WTC11 (cell line): ENCODE results near the gene MAP3K12. TPM values are rescaled to one million over a fixed set of nuclear protein-coding genes. Genes with fewer than 3 reads are reported as not detected.
"Not testable (repeated sequence)": the region's sequence is repeated elsewhere in the genome, so short reads cannot be mapped to it uniquely, and the experiment has no call there.

Experiments
- ATAC-seq: fragments of 200-7000 bp; cut with Tn5 transposase; 2 replicates; pipeline ENCODE4 v1.10.0; 2021; ENCODE audit warnings: mild to moderate bottlenecking, moderate library complexity
- CTCF ChIA-PET: fragments of 300-600 bp; sonication (Branson Sonifier 250); formaldehyde crosslinking; loops from one replicate; lab custom pipeline; 2021; ENCODE audit warnings: antibody characterized with exemption; lab: Charles Lee
- POLR2A ChIA-PET: fragments of 350-600 bp; sonication (Branson Sonifier 250); formaldehyde crosslinking; loops from one replicate; lab custom pipeline; 2021; ENCODE audit warnings: antibody characterized with exemption; lab: Charles Lee
- DNase-seq: peaks from one replicate; pipeline ENCODE4 v3.0.0; 2021; ENCODE audit warnings: low spot score
- H3K27ac Mint-ChIP-seq: 2 replicates; pipeline ENCODE4 v1.8.0; 2021; ENCODE audit warnings: mixed read lengths
- H3K27me3 Mint-ChIP-seq: 2 replicates; pipeline ENCODE4 v1.8.0; 2021; ENCODE audit warnings: low read depth, mild to moderate bottlenecking, moderate library complexity, mixed read lengths
- H3K36me3 Mint-ChIP-seq: 2 replicates; pipeline ENCODE4 v1.8.0; 2021; ENCODE audit warnings: mixed read lengths
- H3K4me1 Mint-ChIP-seq: 2 replicates; pipeline ENCODE4 v1.8.0; 2022; ENCODE audit warnings: mixed read lengths
- H3K4me3 Mint-ChIP-seq: 2 replicates; pipeline ENCODE4 v1.8.0; 2021; ENCODE audit warnings: mild to moderate bottlenecking, moderate library complexity, mixed read lengths
- H3K9me3 Mint-ChIP-seq: 2 replicates; pipeline ENCODE4 v1.8.0; 2021; ENCODE audit warnings: mixed read lengths
- ATF1 ChIP-seq: sonication (generic); formaldehyde crosslinking; IDR thresholded peaks from 2 replicates; pipeline ENCODE4 v1.8.1; 2023; ENCODE audit warnings: mild to moderate bottlenecking, moderate library complexity, missing genetic modification reagents
- FOXJ3 ChIP-seq: sonication (generic); formaldehyde crosslinking; IDR thresholded peaks from 2 replicates; pipeline ENCODE4 v1.9.0; 2021; ENCODE audit warnings: missing genetic modification reagents, mild to moderate bottlenecking, borderline replicate concordance
- HMGA2 ChIP-seq: fragments of 250-450 bp; sonication (Bioruptor Pico); IDR thresholded peaks from 2 replicates; pipeline ENCODE4 v1.4.0; 2021; ENCODE audit warnings: mild to moderate bottlenecking, moderate library complexity
- JAZF1 ChIP-seq: fragments of 250-450 bp; sonication (Bioruptor Pico); IDR thresholded peaks from 2 replicates; pipeline ENCODE4 v1.9.0; 2021; ENCODE audit warnings: moderate library complexity, mild to moderate bottlenecking, inconsistent platforms
- JUN ChIP-seq: sonication (generic); formaldehyde crosslinking; IDR thresholded peaks from 2 replicates; pipeline ENCODE4 v1.8.0; 2023; ENCODE audit warnings: mild to moderate bottlenecking, missing genetic modification reagents
- MYBL2 ChIP-seq: sonication (generic); formaldehyde crosslinking; IDR thresholded peaks from 2 replicates; pipeline ENCODE4 v1.8.1; 2023; ENCODE audit warnings: mild to moderate bottlenecking, moderate library complexity, missing genetic modification reagents
- NFATC4 ChIP-seq: fragments of 250-450 bp; sonication (Bioruptor Pico); IDR thresholded peaks from 2 replicates; pipeline ENCODE4 v1.9.0; 2021; ENCODE audit warnings: mild to moderate bottlenecking
- NFE2L1 ChIP-seq: sonication (generic); formaldehyde crosslinking; IDR thresholded peaks from 2 replicates; pipeline ENCODE4 v1.8.1; 2023; ENCODE audit warnings: missing genetic modification reagents
- RORB ChIP-seq: fragments of 250-450 bp; sonication (Bioruptor Pico); IDR thresholded peaks from 2 replicates; pipeline ENCODE4 v1.9.0; 2021; ENCODE audit warnings: mild to moderate bottlenecking
- SMAD3 ChIP-seq: sonication (generic); formaldehyde crosslinking; IDR thresholded peaks from 2 replicates; pipeline ENCODE4 v1.8.0; 2022; ENCODE audit warnings: missing genetic modification reagents, mild to moderate bottlenecking, borderline replicate concordance
- SOX15 ChIP-seq: fragments of 250-450 bp; sonication (Bioruptor Pico); IDR thresholded peaks from 2 replicates; pipeline ENCODE4 v1.9.0; 2021; ENCODE audit warnings: mild to moderate bottlenecking
- TP53 ChIP-seq: sonication (generic); formaldehyde crosslinking; IDR thresholded peaks from 2 replicates; pipeline ENCODE4 v1.8.1; 2023; ENCODE audit warnings: mild to moderate bottlenecking, missing genetic modification reagents
- ZNF317 ChIP-seq: sonication (generic); formaldehyde crosslinking; IDR thresholded peaks from 2 replicates; pipeline ENCODE4 v1.8.1; 2023; ENCODE audit warnings: low read depth, mild to moderate bottlenecking, moderate library complexity, missing genetic modification reagents, borderline replicate concordance
- ZNF423 ChIP-seq: fragments of 250-450 bp; sonication (Bioruptor Pico); IDR thresholded peaks from 2 replicates; pipeline ENCODE4 v2.1.2; 2022; ENCODE audit warnings: mild to moderate bottlenecking, moderate library complexity
- total RNA-seq: library from RNA; stranded (reverse); gene quantifications from 3 replicates; pipeline ENCODE4 v1.2.3, GENCODE V29; 2021
- TF ChIP-seq, protein P1 (sequence below): fragments of 200-600 bp; IDR thresholded peaks from 2 replicates; pipeline ENCODE4 v1.8.0; 2022; ENCODE audit warnings: antibody characterized with exemption
- TF ChIP-seq, protein P2 (sequence below): sonication (generic); formaldehyde crosslinking; IDR thresholded peaks from 2 replicates; pipeline ENCODE4 v1.8.1; 2023; ENCODE audit warnings: mild to moderate bottlenecking, missing genetic modification reagents, moderate library complexity
- TF ChIP-seq, protein P3 (sequence below): sonication (generic); formaldehyde crosslinking; IDR thresholded peaks from 2 replicates; pipeline ENCODE4 v1.8.1; 2022; ENCODE audit warnings: missing genetic modification reagents, borderline replicate concordance

MAP3K12 gene
- total RNA-seq, 1 experiment from 2014 or later, result 23.6 TPM

DNA sequence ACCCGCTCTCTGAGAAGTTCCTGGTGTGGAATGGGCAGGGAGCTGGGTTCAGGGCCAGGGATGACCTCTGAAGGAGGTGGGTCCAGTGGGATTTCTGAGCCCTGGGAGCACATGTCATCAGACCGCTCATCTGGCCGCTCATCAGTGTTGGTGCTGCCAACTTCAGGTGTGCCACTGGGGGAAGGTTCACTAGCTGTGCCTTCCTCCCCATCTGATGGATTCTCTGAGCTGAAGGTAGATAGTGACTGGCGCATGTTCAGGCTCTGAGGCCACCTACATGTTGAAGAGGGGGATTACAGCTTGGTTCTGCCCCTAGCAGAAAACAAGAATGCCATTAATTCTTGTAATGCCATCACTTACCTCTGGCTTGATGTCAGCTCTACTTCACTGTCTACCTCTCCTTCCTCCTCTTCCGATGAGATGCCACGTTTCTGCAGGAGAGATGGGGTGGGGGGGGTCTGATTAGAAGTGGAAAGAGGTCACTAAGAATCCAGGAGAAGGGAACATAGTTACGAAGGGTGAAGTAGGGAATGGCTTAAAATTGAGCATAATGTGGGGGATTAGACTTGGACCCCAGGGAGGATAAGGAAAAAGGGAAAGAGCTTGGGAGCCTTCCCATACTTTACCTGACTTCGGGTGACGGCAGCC, 17.2 kb downstream of the MAP3K12 start (continued):
- TF ChIP-seq, protein P1, sequence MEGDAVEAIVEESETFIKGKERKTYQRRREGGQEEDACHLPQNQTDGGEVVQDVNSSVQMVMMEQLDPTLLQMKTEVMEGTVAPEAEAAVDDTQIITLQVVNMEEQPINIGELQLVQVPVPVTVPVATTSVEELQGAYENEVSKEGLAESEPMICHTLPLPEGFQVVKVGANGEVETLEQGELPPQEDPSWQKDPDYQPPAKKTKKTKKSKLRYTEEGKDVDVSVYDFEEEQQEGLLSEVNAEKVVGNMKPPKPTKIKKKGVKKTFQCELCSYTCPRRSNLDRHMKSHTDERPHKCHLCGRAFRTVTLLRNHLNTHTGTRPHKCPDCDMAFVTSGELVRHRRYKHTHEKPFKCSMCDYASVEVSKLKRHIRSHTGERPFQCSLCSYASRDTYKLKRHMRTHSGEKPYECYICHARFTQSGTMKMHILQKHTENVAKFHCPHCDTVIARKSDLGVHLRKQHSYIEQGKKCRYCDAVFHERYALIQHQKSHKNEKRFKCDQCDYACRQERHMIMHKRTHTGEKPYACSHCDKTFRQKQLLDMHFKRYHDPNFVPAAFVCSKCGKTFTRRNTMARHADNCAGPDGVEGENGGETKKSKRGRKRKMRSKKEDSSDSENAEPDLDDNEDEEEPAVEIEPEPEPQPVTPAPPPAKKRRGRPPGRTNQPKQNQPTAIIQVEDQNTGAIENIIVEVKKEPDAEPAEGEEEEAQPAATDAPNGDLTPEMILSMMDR, result peak; percentile 13; the same call in 1 of the 2 replicates
- no peak for TF ChIP-seq NFATC4

DNA sequence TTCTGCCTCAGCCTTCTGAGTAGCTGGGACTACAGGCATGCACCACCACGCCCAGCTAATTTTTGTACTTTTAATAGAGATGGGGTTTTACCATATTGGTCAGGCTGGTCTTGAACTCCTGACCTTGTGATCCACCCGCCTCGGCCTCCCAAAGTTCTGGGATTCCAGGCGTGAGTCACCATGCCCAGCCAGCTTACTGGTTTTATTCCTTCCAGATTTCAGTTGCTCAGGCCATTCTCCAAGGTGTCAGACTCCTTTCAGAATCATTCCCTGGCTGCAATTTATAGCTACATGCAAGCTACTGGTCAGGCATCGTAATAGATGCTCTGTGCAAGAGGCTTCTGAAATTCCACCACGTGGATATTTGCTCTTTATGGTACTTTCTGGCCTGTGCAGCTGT, 17.8 kb downstream of the MAP3K12 start:
- not testable (repeated sequence) for H3K9me3 Mint-ChIP-seq, H3K27me3 Mint-ChIP-seq, ATAC-seq, DNase-seq, H3K4me3 Mint-ChIP-seq
- POLR2A ChIA-PET, result interaction anchor here (0.6 to 2.7 kb wide), 10 partner anchors 11 to 214 kb away, joined by 3 to 23 read pairs (median 4); partner anchors contain the start of genes MAP3K12 and TARBP2
- CTCF ChIA-PET, result interaction anchor here (0.6 to 8.1 kb wide), 26 partner anchors 8 to 434 kb away, joined by 3 to 99 read pairs (median 4); partner anchors contain the start of genes AAAS, ATP5MC2, MAP3K12 and NPFF
- Mint-ChIP-seq H3K27ac (peak overlapping the region; percentile 80; the same call in 1 of the 2 replicates), H3K4me1 (peaks cover 24% of the 10 kb centered on the region), H3K36me3 (peaks cover 66% of the 10 kb centered on the region)

DNA sequence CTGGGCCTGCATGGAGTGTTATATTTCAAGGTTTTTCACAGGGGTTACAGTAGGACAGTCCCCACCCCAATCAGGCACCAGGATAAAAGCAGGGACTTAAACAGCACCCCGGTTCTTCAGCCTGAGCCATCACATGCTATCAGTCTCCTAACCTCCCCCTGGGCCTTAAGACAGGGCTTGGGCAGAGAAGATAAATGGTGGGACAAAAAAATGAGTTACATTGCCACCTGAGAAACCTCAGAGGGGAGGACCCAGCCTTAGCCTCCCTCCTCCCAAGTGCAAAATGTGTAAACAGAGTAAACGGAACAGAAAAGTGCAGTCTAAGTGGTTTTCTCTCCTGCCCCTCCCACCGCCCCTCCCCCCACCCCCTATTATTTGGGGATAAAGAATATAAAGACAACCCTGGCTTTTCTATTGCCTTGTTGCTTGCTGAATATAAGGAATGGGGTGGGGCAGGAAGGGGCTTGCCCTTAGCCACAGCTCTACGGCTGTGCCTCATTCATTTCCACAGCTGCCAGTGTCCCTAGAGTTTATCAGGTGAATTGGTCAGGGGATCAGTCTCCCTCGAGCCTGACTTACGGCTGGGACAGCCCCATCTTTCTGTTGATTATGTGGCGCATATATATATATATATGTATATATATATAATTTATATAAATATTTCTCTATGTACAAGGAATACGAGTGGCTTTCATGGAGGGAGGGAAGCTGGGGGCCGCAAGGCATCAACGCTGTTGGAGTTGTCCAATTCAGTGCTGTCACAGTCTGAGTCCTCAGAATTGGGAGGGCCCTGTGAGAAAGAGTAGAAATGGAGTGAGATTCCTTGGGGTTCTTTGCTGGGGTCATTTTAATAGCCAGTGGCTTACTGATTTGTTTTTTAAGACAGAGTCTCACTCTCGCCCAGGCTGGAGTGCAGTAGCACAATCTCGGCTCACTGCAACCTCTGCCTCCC, 18.5 kb downstream of the MAP3K12 start:
- Mint-ChIP-seq H3K4me3 (no peak overlapping the region), H3K27ac (peak overlapping the region; percentile 72), H3K27me3 (no peaks in the 10 kb centered on the region), H3K36me3 (peaks cover 70% of the 10 kb centered on the region), H3K9me3 (no peaks in the 10 kb centered on the region), H3K4me1 (peaks cover 30% of the 10 kb centered on the region)
- CTCF ChIA-PET, result interaction anchor here (0.7 to 8.1 kb wide), 11 partner anchors 7 to 159 kb away, joined by 3 to 99 read pairs (median 8); partner anchors contain the start of genes AAAS, MAP3K12, NPFF and TARBP2
- no peak for DNase-seq
- POLR2A ChIA-PET, result interaction anchor here (1.0 to 2.7 kb wide), 3 partner anchors 12 to 19 kb away, joined by 3 to 23 read pairs (median 9); no protein-coding TSS in a partner anchor
- TF ChIP-seq SMAD3 (CRISPR knock-in tag), result no peak
- no peak for ATAC-seq

DNA sequence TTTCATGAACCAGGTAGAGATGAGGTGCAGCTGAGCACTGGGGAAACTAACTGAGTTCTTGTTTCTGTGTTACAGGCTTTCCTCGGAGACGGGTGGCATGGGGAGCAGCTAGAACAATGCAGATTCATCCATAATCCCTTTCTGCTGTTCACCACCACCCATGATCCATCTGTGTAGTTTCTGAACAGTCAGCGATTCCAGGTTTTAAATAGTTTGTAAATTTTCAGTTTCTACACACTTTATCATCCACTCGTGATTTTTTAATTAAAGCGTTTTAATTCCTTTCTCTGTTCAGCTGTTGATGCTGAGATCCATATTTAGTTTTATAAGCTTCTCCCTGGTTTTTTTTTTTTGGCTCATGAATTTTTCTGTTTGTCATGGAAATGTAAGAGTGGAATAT, 19.9 kb downstream of the MAP3K12 start:
- CTCF ChIA-PET, result interaction anchor here (0.7 to 8.1 kb wide), 5 partner anchors 22 to 158 kb away, joined by 3 to 99 read pairs (median 3); partner anchors contain the start of genes AAAS, NPFF, SP1 and TARBP2

More for the DNA sequence above, 19.9 kb downstream of the MAP3K12 start:
- H3K27me3 Mint-ChIP-seq, result no peaks in the 10 kb centered on the region
- ATAC-seq (no peak), DNase-seq (no peak)
- peaks cover 41% of the 10 kb centered on the region for H3K4me1 Mint-ChIP-seq
- POLR2A ChIA-PET, result interaction anchor here (0.6 kb wide), 1 partner anchor 180 kb away, joined by 3 read pairs; the partner anchor contains the start of gene MYG1
- TF ChIP-seq JUN, result no peak
- TF ChIP-seq ATF1 (CRISPR knock-in tag), result no peak
- TF ChIP-seq, protein P2, sequence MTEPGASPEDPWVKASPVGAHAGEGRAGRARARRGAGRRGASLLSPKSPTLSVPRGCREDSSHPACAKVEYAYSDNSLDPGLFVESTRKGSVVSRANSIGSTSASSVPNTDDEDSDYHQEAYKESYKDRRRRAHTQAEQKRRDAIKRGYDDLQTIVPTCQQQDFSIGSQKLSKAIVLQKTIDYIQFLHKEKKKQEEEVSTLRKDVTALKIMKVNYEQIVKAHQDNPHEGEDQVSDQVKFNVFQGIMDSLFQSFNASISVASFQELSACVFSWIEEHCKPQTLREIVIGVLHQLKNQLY (CRISPR knock-in tag), result no peak
- no peak for TF ChIP-seq FOXJ3 (CRISPR knock-in tag)
- no peak for TF ChIP-seq TP53 (CRISPR knock-in tag)
- no peak for TF ChIP-seq ZNF317 (CRISPR knock-in tag)
- no peak for TF ChIP-seq MYBL2
- TF ChIP-seq RORB (CRISPR knock-in tag), result no peak
- TF ChIP-seq, protein P3, sequence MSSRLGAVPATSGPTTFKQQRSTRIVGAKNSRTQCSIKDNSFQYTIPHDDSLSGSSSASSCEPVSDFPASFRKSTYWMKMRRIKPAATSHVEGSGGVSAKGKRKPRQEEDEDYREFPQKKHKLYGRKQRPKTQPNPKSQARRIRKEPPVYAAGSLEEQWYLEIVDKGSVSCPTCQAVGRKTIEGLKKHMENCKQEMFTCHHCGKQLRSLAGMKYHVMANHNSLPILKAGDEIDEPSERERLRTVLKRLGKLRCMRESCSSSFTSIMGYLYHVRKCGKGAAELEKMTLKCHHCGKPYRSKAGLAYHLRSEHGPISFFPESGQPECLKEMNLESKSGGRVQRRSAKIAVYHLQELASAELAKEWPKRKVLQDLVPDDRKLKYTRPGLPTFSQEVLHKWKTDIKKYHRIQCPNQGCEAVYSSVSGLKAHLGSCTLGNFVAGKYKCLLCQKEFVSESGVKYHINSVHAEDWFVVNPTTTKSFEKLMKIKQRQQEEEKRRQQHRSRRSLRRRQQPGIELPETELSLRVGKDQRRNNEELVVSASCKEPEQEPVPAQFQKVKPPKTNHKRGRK (CRISPR knock-in tag), result no peak
- TF ChIP-seq ZNF423 (CRISPR knock-in tag), result no peak
- TF ChIP-seq SOX15 (CRISPR knock-in tag), result no peak
- TF ChIP-seq NFE2L1 (CRISPR knock-in tag), result no peak
- TF ChIP-seq JAZF1, result no peak
- TF ChIP-seq HMGA2 (CRISPR knock-in tag), result no peak
- TF ChIP-seq, all 79 proteins: peak for 0
- H3K9me3 Mint-ChIP-seq, result no peaks in the 10 kb centered on the region
- H3K4me3 Mint-ChIP-seq, result no peak overlapping the region
- H3K27ac Mint-ChIP-seq, result peak overlapping the region; percentile 76; the same call in 1 of the 2 replicates
- H3K36me3 Mint-ChIP-seq, result peaks cover 71% of the 10 kb centered on the region
